Astrocyte of the spinal cord (primary cell): Measurements from ENCODE around the gene NDUFAF2.
A peak's percentile ranks its signal among the peaks of the same experiment; 100 is the strongest.

Source experiments
- DNase-seq: peaks from one replicate; pipeline ENCODE4 v3.0.0; 2011; ENCODE audit warnings: low read depth, low spot score
- H3K4me3 ChIP-seq: 2 replicates; pipeline ENCODE4 v1.5.1; 2011; ENCODE audit warnings: low read depth, mild to moderate bottlenecking, low read length, moderate library complexity
- in situ Hi-C: cut with HindIII; loops from 2 replicates; pipeline ENCODE4 v1.10.0; 2017; ENCODE audit warnings: low sequenced_read_pairs
- TF ChIP-seq, protein P1 (sequence below): IDR thresholded peaks from 2 replicates; pipeline ENCODE4 v1.5.1; 2012; ENCODE audit warnings: low read depth, mild to moderate bottlenecking, low read length, inconsistent platforms

The NDUFAF2 gene

GRCh38 chr5:61050292-61050691, 105.3 kb downstream of the NDUFAF2 start:
- TF ChIP-seq, protein P1, sequence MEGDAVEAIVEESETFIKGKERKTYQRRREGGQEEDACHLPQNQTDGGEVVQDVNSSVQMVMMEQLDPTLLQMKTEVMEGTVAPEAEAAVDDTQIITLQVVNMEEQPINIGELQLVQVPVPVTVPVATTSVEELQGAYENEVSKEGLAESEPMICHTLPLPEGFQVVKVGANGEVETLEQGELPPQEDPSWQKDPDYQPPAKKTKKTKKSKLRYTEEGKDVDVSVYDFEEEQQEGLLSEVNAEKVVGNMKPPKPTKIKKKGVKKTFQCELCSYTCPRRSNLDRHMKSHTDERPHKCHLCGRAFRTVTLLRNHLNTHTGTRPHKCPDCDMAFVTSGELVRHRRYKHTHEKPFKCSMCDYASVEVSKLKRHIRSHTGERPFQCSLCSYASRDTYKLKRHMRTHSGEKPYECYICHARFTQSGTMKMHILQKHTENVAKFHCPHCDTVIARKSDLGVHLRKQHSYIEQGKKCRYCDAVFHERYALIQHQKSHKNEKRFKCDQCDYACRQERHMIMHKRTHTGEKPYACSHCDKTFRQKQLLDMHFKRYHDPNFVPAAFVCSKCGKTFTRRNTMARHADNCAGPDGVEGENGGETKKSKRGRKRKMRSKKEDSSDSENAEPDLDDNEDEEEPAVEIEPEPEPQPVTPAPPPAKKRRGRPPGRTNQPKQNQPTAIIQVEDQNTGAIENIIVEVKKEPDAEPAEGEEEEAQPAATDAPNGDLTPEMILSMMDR: no peak

DNA sequence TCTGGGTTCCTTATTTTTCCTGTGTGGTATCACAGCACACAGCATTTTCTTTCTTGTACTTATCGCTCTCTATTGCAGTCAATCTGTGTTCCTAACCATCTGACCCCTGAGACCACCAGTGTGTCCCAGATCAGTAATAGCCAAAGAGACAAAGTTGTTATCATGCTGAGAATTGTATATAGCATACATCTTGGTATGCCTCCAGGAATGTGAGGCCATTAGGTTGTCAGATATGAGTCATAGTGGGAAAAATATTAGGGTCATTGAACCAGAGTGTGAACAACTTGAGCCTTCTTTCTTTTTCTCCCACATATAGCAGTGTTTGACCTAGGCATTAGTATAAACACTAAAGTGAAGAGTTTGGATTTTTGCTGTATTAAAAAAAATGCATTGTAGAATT, 106.3 kb downstream of the NDUFAF2 start:
- in situ Hi-C loops: no loop called here
- TF ChIP-seq, protein P1: no peak

More at GRCh38 chr5:61050292-61050691, 105.3 kb downstream of the NDUFAF2 start:
- no peak overlapping the region for H3K4me3 ChIP-seq
- in situ Hi-C loops: no loop called here
- DNase-seq: no peak

GRCh38 chr5:61052882-61053281, 107.9 kb downstream of the NDUFAF2 start:
- TF ChIP-seq, protein P1: no peak
- in situ Hi-C loops: no loop called here
- DNase-seq: peak; percentile 91

More for the DNA sequence above, 106.3 kb downstream of the NDUFAF2 start:
- DNase-seq: peak; percentile 67
- H3K4me3 ChIP-seq: no peak overlapping the region

DNA sequence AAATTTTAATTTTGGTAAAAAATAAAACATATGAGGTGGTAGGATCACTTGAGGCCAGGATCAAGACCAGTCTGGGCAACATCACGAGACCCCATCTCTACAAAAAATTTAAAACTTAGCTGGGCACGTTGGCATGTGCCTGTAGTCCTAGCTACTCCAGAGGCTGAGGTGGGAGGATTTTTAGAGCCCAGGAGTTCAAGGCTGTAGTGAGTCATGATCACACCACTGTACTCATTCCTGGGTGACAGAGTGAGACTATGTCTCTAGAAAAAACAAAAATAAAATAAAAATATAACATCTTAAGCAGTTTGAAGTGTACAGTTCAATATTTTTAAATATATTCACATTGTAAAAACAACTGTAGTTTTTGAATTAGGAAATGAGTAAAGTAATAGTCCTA, 108.9 kb downstream of the NDUFAF2 start:
- TF ChIP-seq, protein P1: no peak
- H3K4me3 ChIP-seq: no peak overlapping the region
- in situ Hi-C loops: no loop called here
- DNase-seq: no peak

More at GRCh38 chr5:61052882-61053281, 107.9 kb downstream of the NDUFAF2 start:
- no peak overlapping the region for H3K4me3 ChIP-seq

DNA sequence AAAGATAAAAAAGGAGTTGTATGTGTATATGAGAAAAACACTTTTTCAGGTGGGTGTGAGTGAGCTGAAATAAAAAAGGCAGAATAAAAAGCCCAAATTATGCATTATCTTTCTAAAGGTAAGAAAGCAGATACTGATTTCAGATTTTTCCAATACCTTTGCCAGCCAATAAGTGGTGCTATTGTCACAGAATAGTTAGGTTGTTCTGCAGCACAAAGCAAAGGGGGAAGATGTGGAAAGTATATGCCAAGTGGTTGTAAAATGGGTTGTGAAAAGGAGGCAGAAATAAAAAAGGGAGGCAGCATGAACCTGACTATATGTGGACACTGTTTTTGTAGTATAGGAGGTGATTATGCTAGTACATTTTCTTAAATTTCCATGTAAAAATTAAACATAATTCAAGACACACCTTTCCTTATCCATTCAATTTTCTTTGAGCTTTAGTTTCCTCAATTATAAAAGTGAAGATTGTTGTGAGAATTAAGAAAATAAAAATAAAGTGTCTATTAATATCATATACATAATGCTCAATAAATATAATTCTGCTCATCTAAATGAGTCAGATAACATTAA, 110.5 kb downstream of the NDUFAF2 start:
- no peak overlapping the region for H3K4me3 ChIP-seq
- in situ Hi-C loops: no loop called here
- TF ChIP-seq, protein P1: peak; percentile 64
- peak; percentile 70 for DNase-seq

DNA sequence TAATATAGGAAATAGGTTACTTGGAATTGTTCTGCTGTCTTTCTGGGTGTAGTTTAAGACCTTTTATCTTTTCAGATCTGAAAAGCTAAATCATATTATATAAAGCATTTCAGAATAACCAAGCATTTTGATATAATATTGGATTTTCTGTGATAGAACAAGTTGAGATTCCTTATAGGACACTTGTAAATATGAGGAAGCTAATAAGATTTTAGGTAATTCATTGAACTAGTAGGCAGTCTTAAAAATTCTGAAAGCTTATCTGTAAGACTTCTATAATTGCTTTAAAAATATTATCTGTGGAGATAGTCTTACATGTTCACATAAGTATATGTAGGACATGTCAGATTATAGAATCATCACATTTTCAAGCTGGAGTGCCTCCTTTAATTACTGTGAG, 114.5 kb downstream of the NDUFAF2 start:
- TF ChIP-seq, protein P1: no peak
- in situ Hi-C loops: no loop called here
- no peak overlapping the region for H3K4me3 ChIP-seq
- no peak for DNase-seq
